ENCODE measurements around the gene THAP11.

Gene THAP11

DNA sequence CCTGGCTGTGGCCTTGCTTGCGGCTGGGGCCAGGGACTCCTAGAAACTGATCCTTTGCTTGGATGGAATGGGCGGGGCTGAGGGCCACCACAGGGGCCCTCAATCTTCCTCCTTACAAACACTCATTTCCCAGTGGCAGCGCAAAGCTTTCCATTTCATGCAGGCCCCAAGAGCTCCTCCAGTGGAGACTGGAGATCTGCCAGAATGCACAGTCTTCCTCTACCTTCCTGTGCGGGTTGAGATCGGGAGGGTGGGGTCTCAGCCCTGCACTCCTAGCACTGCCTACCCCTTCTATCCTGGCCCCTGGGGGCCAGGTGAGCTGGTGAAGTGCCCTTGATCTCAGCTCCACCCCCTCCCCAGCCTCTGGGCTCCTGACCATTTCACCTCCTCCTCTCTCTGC, 44.3 kb downstream of the THAP11 start:
- DNase-seq: no peak

DNA sequence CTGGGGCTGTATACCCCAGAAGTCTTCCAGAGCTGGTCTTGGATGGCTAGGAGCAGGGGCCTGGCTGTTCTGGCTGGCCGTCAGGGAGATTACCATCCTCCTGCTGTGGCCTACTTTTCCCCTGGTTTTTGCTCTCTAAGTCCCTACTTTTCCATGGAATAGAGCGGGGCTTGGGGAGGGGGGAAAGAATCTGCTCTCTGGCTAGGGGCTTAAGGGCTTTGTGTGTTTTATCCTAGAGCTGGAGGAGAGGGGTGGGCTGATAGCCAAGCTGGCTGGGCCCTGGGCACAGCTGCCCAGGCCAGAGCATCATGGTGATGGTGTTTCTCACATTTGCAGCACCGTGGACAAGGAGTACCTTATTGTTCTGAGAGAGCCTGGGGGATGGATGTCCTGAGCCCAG, 46.2 kb downstream of the THAP11 start:
- DNase-seq: no peak

DNA sequence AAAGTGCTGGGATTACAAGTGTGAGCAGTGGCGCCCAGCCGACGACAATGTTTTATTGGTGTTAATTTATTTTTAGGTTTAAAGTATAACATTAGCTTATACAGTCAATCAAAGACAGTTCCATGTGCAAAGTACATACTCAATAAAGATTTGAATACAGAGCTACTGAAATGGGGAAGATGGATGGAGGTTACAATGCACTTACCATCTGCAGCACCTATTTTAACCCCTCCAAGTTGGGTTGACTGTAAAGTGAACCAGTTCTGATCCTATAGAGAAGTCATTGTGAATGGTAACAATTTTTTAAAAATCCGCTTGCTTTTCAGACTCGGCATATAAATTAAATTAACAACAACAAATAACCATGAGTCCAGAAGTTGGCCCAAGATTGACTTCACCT, 50.3 kb downstream of the THAP11 start:
- no peak for DNase-seq

DNA sequence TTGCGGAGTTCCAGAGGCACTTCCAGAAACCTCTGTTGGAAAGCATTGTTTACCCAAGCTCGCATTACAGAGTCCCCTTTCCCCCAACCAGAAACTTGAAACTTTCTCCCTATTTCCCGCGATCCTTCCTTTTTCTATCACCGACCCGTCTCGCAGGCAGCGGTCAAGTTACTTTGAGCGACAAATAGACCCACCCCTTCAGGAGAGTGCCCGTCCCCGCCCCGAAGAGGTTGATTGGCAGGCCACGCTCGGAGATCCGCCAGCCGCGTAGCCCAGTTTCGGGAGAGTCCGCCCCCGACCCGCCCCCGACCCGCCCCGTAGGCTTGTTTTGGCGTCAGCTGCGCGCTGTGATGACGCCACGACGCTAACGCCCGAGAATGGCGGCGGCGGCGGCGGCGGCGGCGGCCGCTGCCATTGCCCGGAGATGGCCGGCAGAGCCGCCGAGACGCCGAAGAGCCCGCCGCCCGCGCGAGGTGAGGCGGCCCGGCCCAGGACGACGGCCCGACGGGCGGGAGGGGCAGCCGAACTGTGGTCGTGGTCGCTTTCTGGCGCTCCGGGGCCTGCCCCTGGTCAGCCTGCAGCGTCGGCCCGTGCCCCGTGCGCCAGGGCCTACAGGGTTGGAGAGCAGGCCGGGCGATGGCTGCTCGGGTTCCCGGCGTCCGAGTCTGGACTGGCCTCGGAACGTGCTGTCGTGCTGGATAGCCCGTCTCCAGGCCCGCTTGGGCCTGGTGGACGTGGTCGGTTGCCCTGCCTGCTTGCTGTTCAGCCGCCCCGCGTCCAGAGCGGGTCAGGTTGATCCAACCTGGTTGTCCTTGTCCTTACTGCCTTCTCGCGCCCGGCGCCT, 51.0 kb downstream of the THAP11 start, which contains the start of gene PSKH1:
TSS of gene PSKH1 (plus strand) at position 356 of the 844 bp plus-strand sequence. CDS start 15,496 bp downstream, outside the sequence.
- DNase-seq: peak; percentile 85

Measured in NCI-H524 treated with DMSO at 0.1 percent for 48 hours (cell line).